Fibroblast of pulmonary artery (primary cell): ENCODE results near the gene NBAS.
"Not testable (repeated sequence)": the region's sequence is repeated elsewhere in the genome, so short reads cannot be mapped to it uniquely, and the experiment has no call there.

Experiments used
- DNase-seq: peaks from one replicate; pipeline ENCODE4 v3.0.0-alpha.2; 2010; ENCODE audit warnings: low read depth
- H3K4me3 ChIP-seq: replicated peaks from 2 replicates; pipeline ENCODE4 v1.5.1; 2011; ENCODE audit warnings: low read depth, mild to moderate bottlenecking, control low read depth, low read length, moderate library complexity
- CTCF ChIP-seq: IDR thresholded peaks from 2 replicates; pipeline ENCODE4 v1.5.1; 2011; ENCODE audit warnings: mild to moderate bottlenecking, control low read depth, low read length, inconsistent platforms; ENCODE audit errors: missing control alignments

Gene NBAS

GRCh38 chr2:15449556-15450236, 111.4 kb downstream of the NBAS start:
- no peak for DNase-seq
- no peak overlapping the region for H3K4me3 ChIP-seq
- TF ChIP-seq CTCF, result no peak

DNA sequence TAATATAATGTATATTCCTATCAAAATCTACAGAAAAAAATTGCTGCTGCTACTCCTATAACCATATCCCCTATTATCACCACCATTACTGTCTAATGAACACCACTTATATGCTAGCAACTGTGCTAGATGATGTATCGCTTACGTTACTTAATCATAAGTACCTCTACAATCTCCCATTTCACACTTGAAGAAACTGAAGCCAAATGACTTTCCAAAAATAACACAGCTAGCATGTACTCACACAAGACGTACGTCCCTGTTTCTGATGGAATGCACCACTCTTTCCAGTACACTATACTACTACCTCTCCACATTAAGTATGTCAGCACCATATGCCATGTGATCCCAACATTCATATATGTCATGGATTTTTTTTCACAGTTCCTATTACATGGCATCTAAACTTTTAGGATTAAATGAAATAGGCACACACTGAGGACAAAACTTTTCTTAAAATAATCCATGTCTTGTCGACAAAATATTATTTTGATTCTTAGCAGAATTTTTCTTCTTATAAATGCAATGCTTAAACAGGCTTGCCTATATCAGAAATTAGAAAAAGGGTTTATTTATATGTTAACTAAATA, 112.8 kb downstream of the NBAS start:
- H3K4me3 ChIP-seq, result no peak overlapping the region
- TF ChIP-seq CTCF, result no peak
- DNase-seq, result no peak

DNA sequence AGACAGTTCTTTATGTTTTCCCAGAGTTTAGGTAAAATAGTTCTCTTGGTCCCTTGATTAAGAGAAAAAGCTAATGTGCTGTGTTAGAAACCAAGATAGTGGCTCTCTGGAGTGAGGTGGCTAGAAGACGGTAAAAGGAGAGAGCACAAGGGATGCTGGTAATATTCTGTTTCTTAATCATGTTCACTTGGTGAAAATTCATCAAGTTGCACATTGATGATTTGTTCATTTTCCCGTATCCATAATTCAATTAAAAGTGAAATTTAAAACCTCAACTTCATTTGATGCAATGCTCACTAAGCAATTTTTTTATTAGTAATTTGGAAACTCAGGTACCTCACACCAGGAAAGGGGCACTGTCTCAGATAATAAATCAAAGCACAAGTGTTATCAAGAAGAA, 113.8 kb downstream of the NBAS start:
- no peak for TF ChIP-seq CTCF
- H3K4me3 ChIP-seq, result no peak overlapping the region
- no peak for DNase-seq

GRCh38 chr2:15446961-15447360, 114.2 kb downstream of the NBAS start:
- no peak overlapping the region for H3K4me3 ChIP-seq
- no peak for TF ChIP-seq CTCF
- DNase-seq, result no peak

- DNase-seq, result no peak
- no peak overlapping the region for H3K4me3 ChIP-seq
- TF ChIP-seq CTCF, result no peak
Observed at GRCh38 chr2:15445891-15446562, 115.1 kb downstream of the NBAS start.

DNA sequence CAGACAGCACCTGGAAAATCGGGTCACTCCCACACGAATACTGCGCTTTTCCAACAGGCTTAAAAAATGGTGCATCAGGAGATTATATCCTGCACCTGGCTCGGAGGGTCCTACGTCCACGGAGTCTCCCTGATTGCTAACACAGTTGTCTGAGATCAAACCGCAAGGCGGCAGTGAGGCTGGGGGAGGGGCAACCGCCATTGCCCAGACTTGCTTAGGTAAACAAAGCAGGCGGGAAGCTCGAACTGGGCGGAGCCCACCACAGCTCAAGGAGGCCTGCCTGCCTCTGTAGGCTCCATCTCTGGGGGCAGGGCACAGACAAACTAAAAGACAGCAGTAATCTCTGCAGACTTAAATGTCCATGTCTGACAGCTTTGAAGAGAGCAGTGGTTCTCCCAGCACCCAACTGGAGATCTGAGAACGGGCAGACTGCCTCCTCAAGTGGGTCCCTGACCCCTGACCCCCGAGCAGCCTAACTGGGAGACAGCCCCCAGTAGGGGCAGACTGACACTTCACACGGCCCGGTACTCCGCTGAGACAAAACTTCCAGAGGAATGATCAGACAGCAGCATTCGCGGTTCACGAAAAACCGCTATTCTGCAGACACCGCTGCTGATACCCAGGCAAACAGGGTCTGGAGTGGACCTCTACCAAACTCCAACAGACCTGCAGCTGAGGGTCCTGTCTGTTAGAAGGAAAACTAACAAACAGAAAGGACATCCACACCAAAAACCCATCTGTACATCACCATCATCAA, 121.2 kb downstream of the NBAS start:
- DNase-seq, H3K4me3 ChIP-seq: not testable (repeated sequence)

DNA sequence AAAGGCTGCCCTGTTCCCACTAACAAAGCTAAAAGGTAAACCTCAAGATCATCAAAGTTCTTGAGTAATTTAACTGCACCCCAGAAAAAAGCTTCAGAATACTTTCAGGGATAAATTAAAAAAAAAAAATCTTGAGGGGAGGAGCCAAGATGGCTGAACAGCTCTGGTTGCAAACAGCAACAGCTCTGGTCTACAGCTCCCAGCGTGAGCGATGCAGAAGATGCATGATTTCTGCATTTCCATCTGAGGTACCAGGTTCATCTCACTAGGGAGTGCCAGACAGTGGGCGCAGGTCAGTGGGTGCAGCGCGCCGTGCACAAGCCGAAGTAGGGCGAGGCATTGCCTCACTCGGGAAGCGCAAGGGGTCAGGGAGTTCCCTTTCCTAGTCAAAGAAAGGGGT, 121.8 kb downstream of the NBAS start:
- not testable (repeated sequence) for H3K4me3 ChIP-seq, DNase-seq

DNA sequence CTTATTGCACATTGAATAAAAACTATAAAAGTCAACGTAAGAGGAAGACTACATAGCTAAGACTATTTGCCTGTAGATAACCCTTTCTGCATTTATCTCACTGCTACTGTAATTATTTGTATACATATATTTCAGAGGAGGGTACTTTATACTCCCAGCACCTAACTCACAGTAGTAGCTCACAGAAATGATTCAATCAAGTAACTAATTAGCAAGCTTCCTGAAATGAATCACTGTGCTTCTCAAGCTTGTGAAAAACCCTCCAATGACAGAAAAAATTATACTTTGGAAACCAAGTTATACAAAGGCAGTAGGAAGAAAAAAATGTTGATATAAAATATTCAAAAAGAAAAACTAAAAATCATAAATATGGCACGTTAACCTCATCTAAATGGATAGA, 124.9 kb downstream of the NBAS start:
- no peak overlapping the region for H3K4me3 ChIP-seq
- TF ChIP-seq CTCF, result no peak
- no peak for DNase-seq
